GM23248 (cell line): ENCODE data around the gene BMAL1. TPM values are rescaled to one million over a fixed set of nuclear protein-coding genes. Genes with fewer than 3 reads are reported as not detected.
A peak's percentile ranks its signal among the peaks of the same experiment; 100 is the strongest.

Source experiments
- DNase-seq: peaks from one replicate; pipeline ENCODE4 v3.0.0-alpha.2; 2015
- H2AFZ ChIP-seq: fragments of 200-600 bp; sonication (generic); 2 replicates; pipeline ENCODE4 v1.6.1; 2016; ENCODE audit warnings: antibody characterized with exemption
- H3F3A ChIP-seq: fragments of 200-600 bp; sonication (generic); 2 replicates; pipeline ENCODE4 v1.6.1; 2016; ENCODE audit warnings: mild to moderate bottlenecking, antibody characterized with exemption, mixed run types; ENCODE audit not compliant: insufficient read depth
- H3K27ac ChIP-seq: fragments of 200-600 bp; sonication (generic); 2 replicates; pipeline ENCODE4 v1.5.1; 2016; ENCODE audit warnings: mild to moderate bottlenecking
- H3K27me3 ChIP-seq: fragments of 200-600 bp; sonication (generic); replicated peaks from 2 replicates; pipeline ENCODE4 v1.6.1; 2016; ENCODE audit warnings: mild to moderate bottlenecking; ENCODE audit not compliant: insufficient read depth
- H3K36me3 ChIP-seq: fragments of 200-600 bp; sonication (generic); 2 replicates; pipeline ENCODE4 v1.6.1; 2016; ENCODE audit warnings: low read depth, mild to moderate bottlenecking
- H3K4me1 ChIP-seq: fragments of 200-600 bp; sonication (generic); 2 replicates; pipeline ENCODE4 v1.6.1; 2016; ENCODE audit warnings: mild to moderate bottlenecking; ENCODE audit not compliant: insufficient read depth
- H3K4me2 ChIP-seq: fragments of 200-600 bp; sonication (generic); one replicate; pipeline ENCODE4 v1.6.1; 2016; ENCODE audit warnings: mild to moderate bottlenecking; ENCODE audit not compliant: unreplicated experiment
- H3K4me3 ChIP-seq: fragments of 200-600 bp; sonication (generic); 2 replicates; pipeline ENCODE4 v1.5.1; 2016; ENCODE audit warnings: mild to moderate bottlenecking
- H3K79me2 ChIP-seq: fragments of 200-600 bp; sonication (generic); 2 replicates; pipeline ENCODE4 v1.6.1; 2016; ENCODE audit warnings: mild to moderate bottlenecking; ENCODE audit not compliant: insufficient read depth
- H3K9ac ChIP-seq: fragments of 200-600 bp; sonication (generic); 2 replicates; pipeline ENCODE4 v1.6.1; 2016; ENCODE audit warnings: mild to moderate bottlenecking
- H3K9me2 ChIP-seq: fragments of 200-600 bp; sonication (generic); 2 replicates; pipeline ENCODE4 v1.6.1; 2016; ENCODE audit warnings: mixed run types, mild to moderate bottlenecking, moderate library complexity; ENCODE audit not compliant: insufficient read depth
- H3K9me3 ChIP-seq: fragments of 200-600 bp; sonication (generic); one replicate; pipeline ENCODE4 v1.6.1; 2017; ENCODE audit warnings: low read depth
- H4K20me1 ChIP-seq: fragments of 200-600 bp; sonication (generic); 2 replicates; pipeline ENCODE4 v1.6.0; 2016; ENCODE audit not compliant: insufficient read depth
- EZH2 ChIP-seq: fragments of 200-600 bp; sonication (generic); IDR thresholded peaks from 2 replicates; pipeline ENCODE4 v1.6.1; 2018; ENCODE audit warnings: antibody characterized with exemption, mild to moderate bottlenecking; ENCODE audit not compliant: insufficient read depth, poor library complexity, severe bottlenecking
- EZH2phosphoT487 ChIP-seq: fragments of 200-600 bp; sonication (generic); IDR thresholded peaks from 2 replicates; pipeline ENCODE4 v1.6.1; 2018; ENCODE audit warnings: antibody characterized with exemption, moderate library complexity, mild to moderate bottlenecking, low read depth; ENCODE audit not compliant: insufficient read depth
- WGBS, 2 experiments: methylation state at CpG; one replicate each; pipeline ENCODE4 v1.1.6; 2015 to 2017; ENCODE audit warnings: low lambda C conversion rate in 2 of 2, low coverage in 1 of 2; ENCODE audit errors: missing lambda C conversion rate in 2 of 2; 5-methylcytosine and 5-hydroxymethylcytosine counted together
- in situ Hi-C: fragments of 300-500 bp; cut with MboI; formaldehyde crosslinking; loops from 2 replicates; pipeline ENCODE4 v1.15.0; 2020
- polyA plus RNA-seq: library from polyadenylated mRNA; unstranded; fragments of >200 nt; fragmentation: Nextera tagmentation; extraction: Ambion mirVana; gene quantifications from 2 replicates; pipeline ENCODE4 v1.2.1, GENCODE V29; 2016
- total RNA-seq: library from RNA; depleted of rRNA; stranded (reverse); fragments of >200 nt; shearing (Covaris generic); gene quantifications from 2 replicates; pipeline ENCODE4 v1.2.3, GENCODE V29; 2014

Gene BMAL1
- total and polyA plus RNA-seq, 2 experiments from 2014 or later: 31.9 to 41.7 TPM

DNA sequence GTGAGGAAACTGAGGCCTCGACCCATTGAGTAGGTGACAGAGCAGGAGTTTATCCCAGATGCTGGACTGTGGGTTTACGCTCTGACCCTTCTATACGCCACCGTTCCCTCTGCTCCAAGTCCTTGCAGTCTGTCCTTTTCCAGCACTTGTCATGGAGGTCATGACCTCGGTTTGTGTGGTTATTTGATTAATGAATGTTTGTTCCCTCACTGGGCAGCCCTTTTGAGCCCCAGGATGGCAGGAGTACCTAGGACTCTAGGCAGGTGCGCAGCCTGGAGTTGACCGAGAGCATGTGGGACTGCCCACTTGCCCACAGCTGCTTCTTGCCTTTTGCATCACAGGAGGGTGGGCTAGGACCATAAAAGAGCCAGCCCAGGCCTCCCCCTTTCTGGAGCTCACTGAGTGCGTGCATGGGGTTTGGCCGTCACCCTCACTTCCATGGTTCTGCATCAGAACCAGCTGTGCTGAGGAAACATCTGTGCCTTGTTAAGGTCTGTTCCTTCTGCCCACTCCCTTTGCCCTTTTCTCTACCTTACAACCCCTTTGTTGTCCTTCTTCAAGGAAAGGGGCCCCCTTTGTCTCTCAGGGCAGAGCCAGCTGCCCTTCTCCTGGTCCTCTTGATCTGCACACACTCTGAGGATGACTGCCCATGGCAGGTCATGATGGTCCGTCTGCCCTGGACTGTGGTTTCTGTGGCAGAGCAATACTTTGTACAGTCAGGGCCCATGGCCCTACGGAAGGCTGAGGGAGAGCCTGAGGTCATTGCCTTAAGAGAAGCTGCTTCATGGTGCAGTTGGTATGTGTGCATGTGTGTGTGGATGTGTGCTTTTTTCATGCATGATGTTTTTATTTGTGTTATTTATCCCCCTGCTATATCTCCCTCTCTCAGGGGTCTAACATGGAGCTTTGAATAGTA lies 38.2 kb downstream of the BMAL1 start:
- Histone ChIP-seq H3K27me3 (no peaks in the 10 kb centered on the region), H3K4me3 (no peak overlapping the region), H3K36me3 (no peaks in the 10 kb centered on the region), H2AFZ (0 out of 2 replicates have a peak overlapping the region, but pooled peaks have one; percentile 75), H4K20me1 (no peaks in the 10 kb centered on the region), H3K27ac (peak overlapping the region; percentile 77), H3K4me2 (no peak overlapping the region), H3K79me2 (peaks cover 98% of the 10 kb centered on the region), H3F3A (peaks cover 38% of the 10 kb centered on the region), H3K4me1 (peaks cover 52% of the 10 kb centered on the region), H3K9me3 (no peaks in the 10 kb centered on the region), H3K9me2 (no peaks in the 10 kb centered on the region), H3K9ac (peak overlapping the region; percentile 40)
- peak; percentile 73 for DNase-seq
- 63 to 65% methylated on average over 11 of the region's 11 CpGs for WGBS, 2 experiments
- TF ChIP-seq EZH2phosphoT487: no peak
- no peak for TF ChIP-seq EZH2
- in situ Hi-C loops: no loop called here

DNA sequence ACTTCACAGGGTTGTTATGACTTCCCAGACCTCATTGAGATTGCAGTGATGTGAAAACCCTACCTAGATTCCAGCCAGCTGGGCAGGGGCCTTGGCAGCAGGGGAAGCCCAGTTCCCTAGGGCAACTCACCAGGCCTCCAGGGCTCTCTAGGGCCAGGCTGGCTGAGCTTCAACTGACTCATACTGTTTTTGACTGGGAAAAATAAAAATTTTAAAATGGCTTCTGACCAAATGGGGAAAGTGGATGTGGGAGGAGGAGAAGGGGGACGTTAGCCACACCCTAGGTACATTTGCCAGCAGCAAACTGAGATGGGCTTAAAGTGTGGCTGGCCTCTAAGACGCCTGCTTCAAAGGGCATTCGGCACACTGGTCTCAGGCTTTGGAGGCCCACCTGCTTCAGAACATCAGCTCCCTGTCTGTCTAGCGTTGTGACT lies 39.0 kb downstream of the BMAL1 start:
- Histone ChIP-seq H3K79me2 (peaks cover 98% of the 10 kb centered on the region), H3K9me3 (no peaks in the 10 kb centered on the region), H2AFZ (peak overlapping the region; percentile 75), H3K36me3 (no peaks in the 10 kb centered on the region), H4K20me1 (no peaks in the 10 kb centered on the region), H3K4me2 (peak overlapping the region; percentile 39), H3F3A (peaks cover 34% of the 10 kb centered on the region), H3K9me2 (no peaks in the 10 kb centered on the region), H3K27me3 (no peaks in the 10 kb centered on the region), H3K9ac (peak overlapping the region; percentile 56), H3K4me3 (no peak overlapping the region), H3K27ac (peak overlapping the region; percentile 77), H3K4me1 (peaks cover 52% of the 10 kb centered on the region)
- peak; percentile 94 for DNase-seq
- in situ Hi-C loops: no loop called here
- TF ChIP-seq EZH2phosphoT487 (no peak), EZH2 (no peak)
- 1 to 4% methylated on average over 4 of the region's 4 CpGs for WGBS, 2 experiments

- DNase-seq: no peak
- Histone ChIP-seq H3K9ac (peak overlapping the region; percentile 56; the same call in 1 of the 2 replicates), H3K27ac (peak overlapping the region; percentile 77), H3K36me3 (no peaks in the 10 kb centered on the region), H3K27me3 (no peaks in the 10 kb centered on the region), H3K4me2 (peak overlapping the region; percentile 39), H4K20me1 (no peaks in the 10 kb centered on the region), H3K4me3 (no peak overlapping the region), H3K79me2 (peaks cover 98% of the 10 kb centered on the region), H2AFZ (peak overlapping the region; percentile 75), H3F3A (peaks cover 25% of the 10 kb centered on the region), H3K9me2 (no peaks in the 10 kb centered on the region), H3K9me3 (no peaks in the 10 kb centered on the region), H3K4me1 (peaks cover 44% of the 10 kb centered on the region)
- in situ Hi-C loops: no loop called here
- TF ChIP-seq EZH2 (no peak), EZH2phosphoT487 (no peak)
- 42 to 55% methylated on average over 4 of the region's 4 CpGs for WGBS, 2 experiments
Observed at GRCh38 chr11:13317293-13318080, 39.9 kb downstream of the BMAL1 start.

- DNase-seq: peak; percentile 14
- no peak overlapping the region for H3K9ac ChIP-seq
- in situ Hi-C loops: no loop called here
- no peak overlapping the region for H2AFZ ChIP-seq
- H3K27me3 ChIP-seq: no peaks in the 10 kb centered on the region
- H3K4me2 ChIP-seq: peak overlapping the region; percentile 45
- H3K4me3 ChIP-seq: peak overlapping the region; percentile 32
- H3K9me2 ChIP-seq: no peaks in the 10 kb centered on the region
- no peaks in the 10 kb centered on the region for H3K9me3 ChIP-seq
- H4K20me1 ChIP-seq: no peaks in the 10 kb centered on the region
- H3K27ac ChIP-seq: no peak overlapping the region
- peaks cover 98% of the 10 kb centered on the region for H3K79me2 ChIP-seq
- H3F3A ChIP-seq: peaks cover 21% of the 10 kb centered on the region
- 35 to 39% methylated on average over 2 of the region's 2 CpGs for WGBS, 2 experiments
- no peaks in the 10 kb centered on the region for H3K36me3 ChIP-seq
- peaks cover 44% of the 10 kb centered on the region for H3K4me1 ChIP-seq
- TF ChIP-seq EZH2phosphoT487 (no peak), EZH2 (no peak)
Observed at GRCh38 chr11:13318498-13319295, 41.1 kb downstream of the BMAL1 start.
